A549 (cell line): ENCODE measurements around the gene INVS. TPM values are rescaled to one million over a fixed set of nuclear protein-coding genes. Genes with fewer than 3 reads are reported as not detected.

Experiments used
- ATAC-seq, 2 experiments: fragments of 200-7000 bp in 1 of 2; fragments of >200 bp in 1 of 2; cut with Nextera tagmentation in 1 of 2; cut with Tn5 transposase in 1 of 2; 3 replicates each; pipeline versions ENCODE4 v1.8.0 to v1.9.1; 2018 to 2020; ENCODE audit warnings: mild to moderate bottlenecking in 1 of 2, moderate library complexity in 1 of 2
- CTCF ChIA-PET: fragments of 300-600 bp; sonication (Branson Sonifier 250); formaldehyde crosslinking; extraction: SDS; loops from one replicate; lab custom pipeline; 2021; ENCODE audit warnings: antibody characterized with exemption, inconsistent platforms; lab: Yijun Ruan, JAX
- POLR2A ChIA-PET: fragments of 350-600 bp; formaldehyde crosslinking; extraction: SDS; loops from one replicate; lab custom pipeline; 2021; ENCODE audit warnings: antibody characterized with exemption, inconsistent platforms; lab: Yijun Ruan, JAX
- DNase-seq, 2 experiments: peaks; one replicate each; pipeline versions ENCODE4 v3.0.0 to v3.0.0-alpha.2; 2011 to 2016; ENCODE audit warnings: low read depth in 1 of 2, low spot score in 1 of 2
- FAIRE-seq: peaks from 2 replicates; lab custom pipeline; 2011; peaks lifted over from hg19 to GRCh38; lab: Jason Lieb, UNC
- H3K27ac ChIP-seq, 2 experiments: fragments of >200 bp; sonication (Bioruptor Twin); formaldehyde crosslinking; 3 replicates each; pipeline ENCODE4 v1.5.1; 2016 to 2017
- H3K4me1 ChIP-seq: fragments of >200 bp; sonication (Bioruptor Twin); formaldehyde crosslinking; 3 replicates; pipeline ENCODE4 v1.6.1; 2016
- H3K4me2 ChIP-seq: fragments of >200 bp; sonication (Bioruptor Twin); formaldehyde crosslinking; 3 replicates; pipeline ENCODE4 v1.6.1; 2016
- H3K4me3 ChIP-seq: fragments of >200 bp; sonication (Bioruptor Twin); formaldehyde crosslinking; 3 replicates; pipeline ENCODE4 v1.5.1; 2016
- H3K9me3 ChIP-seq: fragments of >200 bp; sonication (Bioruptor Twin); formaldehyde crosslinking; 3 replicates; pipeline ENCODE4 v1.6.1; 2016
- CBX8 ChIP-seq: fragments of 200-600 bp; sonication (generic); IDR thresholded peaks from 2 replicates; pipeline ENCODE4 v1.6.1; 2016
- CHD4 ChIP-seq: fragments of 200-600 bp; sonication (generic); IDR thresholded peaks from 2 replicates; pipeline ENCODE4 v1.6.1; 2016; ENCODE audit warnings: antibody characterized with exemption, mild to moderate bottlenecking, borderline replicate concordance
- CTCF ChIP-seq: fragments of >200 bp; sonication (Bioruptor Twin); formaldehyde crosslinking; IDR thresholded peaks from 3 replicates; pipeline ENCODE4 v1.5.1; 2016
- FOSL2 ChIP-seq, 2 experiments: fragments of 450-650 bp in 1 of 2; fragments of >200 bp in 1 of 2; sonication (Bioruptor Twin) in 1 of 2; formaldehyde crosslinking; IDR thresholded peaks; 2 replicates each; pipeline versions ENCODE4 v1.5.0 to v1.6.1; 2016 to 2020; ENCODE audit warnings: mild to moderate bottlenecking in 1 of 2, moderate library complexity in 1 of 2
- FOXS1 ChIP-seq: fragments of 250-450 bp; sonication (Bioruptor Pico); IDR thresholded peaks from 2 replicates; pipeline ENCODE4 v1.5.0; 2020; ENCODE audit warnings: mild to moderate bottlenecking, moderate library complexity
- HEYL ChIP-seq: fragments of 250-450 bp; sonication (Bioruptor Pico); IDR thresholded peaks from 2 replicates; pipeline ENCODE4 v1.8.0; 2021; ENCODE audit warnings: mild to moderate bottlenecking, moderate library complexity
- HOXB13 ChIP-seq: fragments of 250-450 bp; sonication (Bioruptor Pico); IDR thresholded peaks from 2 replicates; pipeline ENCODE4 v1.5.0; 2020; ENCODE audit warnings: low read depth, mild to moderate bottlenecking, moderate library complexity
- HOXB5 ChIP-seq: fragments of 250-450 bp; sonication (Bioruptor Pico); IDR thresholded peaks from 2 replicates; pipeline ENCODE4 v1.5.0; 2020; ENCODE audit warnings: mild to moderate bottlenecking, moderate library complexity
- JUN ChIP-seq, 2 experiments: fragments of >200 bp; sonication (Bioruptor Twin); formaldehyde crosslinking; IDR thresholded peaks; 2 replicates in 1 of 2; 3 replicates in 1 of 2; pipeline ENCODE4 v1.6.1; 2016 to 2017
- JUNB ChIP-seq: fragments of >200 bp; sonication (Bioruptor Twin); formaldehyde crosslinking; IDR thresholded peaks from 2 replicates; pipeline ENCODE4 v1.6.1; 2016
- KDM1A ChIP-seq: fragments of 200-600 bp; sonication (generic); IDR thresholded peaks from 2 replicates; pipeline ENCODE4 v1.6.1; 2016; ENCODE audit warnings: low read depth, mild to moderate bottlenecking
- KDM5A ChIP-seq: fragments of 200-600 bp; sonication (generic); IDR thresholded peaks from 2 replicates; pipeline ENCODE4 v1.6.1; 2016; ENCODE audit warnings: antibody characterized with exemption, mild to moderate bottlenecking
- NFE2L2 ChIP-seq: fragments of 150-350 bp; conservative IDR thresholded peaks from 2 replicates; pipeline ENCODE4 v1.6.1; 2014; ENCODE audit warnings: low read length
- RAD21 ChIP-seq, 2 experiments: fragments of >200 bp in 1 of 2; sonication (Bioruptor Twin) in 1 of 2; formaldehyde crosslinking in 1 of 2; IDR thresholded peaks in 1 of 2; conservative IDR thresholded peaks in 1 of 2; 2 replicates in 1 of 2; 3 replicates in 1 of 2; pipeline ENCODE4 v1.6.1; 2012 to 2018; ENCODE audit warnings: inconsistent platforms in 1 of 2
- RARB ChIP-seq: fragments of 250-450 bp; sonication (Bioruptor Pico); IDR thresholded peaks from 2 replicates; pipeline ENCODE4 v1.8.0; 2021; ENCODE audit warnings: mild to moderate bottlenecking, moderate library complexity
- RFX5 ChIP-seq: fragments of 450-650 bp; IDR thresholded peaks from 2 replicates; pipeline ENCODE4 v1.7.1; 2014; ENCODE audit warnings: antibody characterized with exemption, mild to moderate bottlenecking, moderate library complexity
- SMC3 ChIP-seq: fragments of >200 bp; sonication (Bioruptor Twin); formaldehyde crosslinking; IDR thresholded peaks from 3 replicates; pipeline ENCODE4 v1.6.1; 2018; ENCODE audit warnings: inconsistent platforms
- TFCP2L1 ChIP-seq: fragments of 250-450 bp; sonication (Bioruptor Pico); IDR thresholded peaks from 2 replicates; pipeline ENCODE4 v1.5.0; 2021; ENCODE audit warnings: mild to moderate bottlenecking
- ZNF302 ChIP-seq: fragments of 250-450 bp; sonication (Bioruptor Pico); IDR thresholded peaks from 2 replicates; pipeline ENCODE4 v1.9.0; 2021; ENCODE audit warnings: inconsistent platforms, mild to moderate bottlenecking, moderate library complexity
- WGBS: methylation state at CpG from one replicate; pipeline ENCODE4 v1.1.6; 2017; ENCODE audit errors: missing lambda C conversion rate; 5-methylcytosine and 5-hydroxymethylcytosine counted together
- polyA plus RNA-seq, 4 experiments: library from polyadenylated mRNA; depleted of rRNA in 3 of 4; stranded (reverse); fragments of >200 nt; fragmentation: RNase III in 1 of 4; extraction: RNeasy Plus Mini Kit Qiagen cat#74134 plus additional on column Dnase treatment in 1 of 4; gene quantifications; 2 replicates in 3 of 4; 3 replicates in 1 of 4; pipeline ENCODE4 v1.2.3, GENCODE V29; 2011 to 2017
- TF ChIP-seq, protein P1 (sequence below): fragments of 200-600 bp; sonication (generic); IDR thresholded peaks from 2 replicates; pipeline ENCODE4 v1.6.1; 2016; ENCODE audit warnings: antibody characterized with exemption, mild to moderate bottlenecking, moderate library complexity
- TF ChIP-seq, protein P2 (sequence below): fragments of 450-650 bp; IDR thresholded peaks from 2 replicates; pipeline ENCODE4 v1.6.1; 2014; ENCODE audit warnings: antibody characterized with exemption
- TF ChIP-seq, protein P3 (sequence below): IDR thresholded peaks from 2 replicates; pipeline ENCODE4 v1.6.1; 2012
- TF ChIP-seq, protein P4 (sequence below): fragments of 150-350 bp; IDR thresholded peaks from 2 replicates; pipeline ENCODE4 v1.6.1; 2014; ENCODE audit warnings: low read depth, mild to moderate bottlenecking, low read length

Gene INVS
- polyA plus RNA-seq, 2 of the 4 experiments (the other 2 are of a cell fraction) = 11.9 to 30.6 TPM

GRCh38 chr9:100317706-100318105 is 218.7 kb downstream of the INVS start:
- no peak for DNase-seq
- ATAC-seq = no peak
- Histone ChIP-seq H3K27ac (no peak overlapping the region), H3K4me2 (no peak overlapping the region), H3K4me3 (no peak overlapping the region), H3K9me3 (peaks cover 9% of the 10 kb centered on the region), H3K4me1 (no peaks in the 10 kb centered on the region)
- peak; percentile 39 for FAIRE-seq
- TF ChIP-seq ZNF302 (CRISPR knock-in tag) (no peak), JUNB (no peak), NFE2L2 (no peak), CHD4 (no peak), RARB (CRISPR knock-in tag) (no peak), RFX5 (no peak), HOXB5 (CRISPR knock-in tag) (no peak), HOXB13 (CRISPR knock-in tag) (no peak), JUN (IDR thresholded peaks at IDR 0.05) (no peak), KDM1A (no peak), SMC3 (no peak), HEYL (CRISPR knock-in tag) (no peak), CBX8 (no peak), KDM5A (no peak), TFCP2L1 (CRISPR knock-in tag) (no peak), FOXS1 (no peak)
- TF ChIP-seq, protein P1, sequence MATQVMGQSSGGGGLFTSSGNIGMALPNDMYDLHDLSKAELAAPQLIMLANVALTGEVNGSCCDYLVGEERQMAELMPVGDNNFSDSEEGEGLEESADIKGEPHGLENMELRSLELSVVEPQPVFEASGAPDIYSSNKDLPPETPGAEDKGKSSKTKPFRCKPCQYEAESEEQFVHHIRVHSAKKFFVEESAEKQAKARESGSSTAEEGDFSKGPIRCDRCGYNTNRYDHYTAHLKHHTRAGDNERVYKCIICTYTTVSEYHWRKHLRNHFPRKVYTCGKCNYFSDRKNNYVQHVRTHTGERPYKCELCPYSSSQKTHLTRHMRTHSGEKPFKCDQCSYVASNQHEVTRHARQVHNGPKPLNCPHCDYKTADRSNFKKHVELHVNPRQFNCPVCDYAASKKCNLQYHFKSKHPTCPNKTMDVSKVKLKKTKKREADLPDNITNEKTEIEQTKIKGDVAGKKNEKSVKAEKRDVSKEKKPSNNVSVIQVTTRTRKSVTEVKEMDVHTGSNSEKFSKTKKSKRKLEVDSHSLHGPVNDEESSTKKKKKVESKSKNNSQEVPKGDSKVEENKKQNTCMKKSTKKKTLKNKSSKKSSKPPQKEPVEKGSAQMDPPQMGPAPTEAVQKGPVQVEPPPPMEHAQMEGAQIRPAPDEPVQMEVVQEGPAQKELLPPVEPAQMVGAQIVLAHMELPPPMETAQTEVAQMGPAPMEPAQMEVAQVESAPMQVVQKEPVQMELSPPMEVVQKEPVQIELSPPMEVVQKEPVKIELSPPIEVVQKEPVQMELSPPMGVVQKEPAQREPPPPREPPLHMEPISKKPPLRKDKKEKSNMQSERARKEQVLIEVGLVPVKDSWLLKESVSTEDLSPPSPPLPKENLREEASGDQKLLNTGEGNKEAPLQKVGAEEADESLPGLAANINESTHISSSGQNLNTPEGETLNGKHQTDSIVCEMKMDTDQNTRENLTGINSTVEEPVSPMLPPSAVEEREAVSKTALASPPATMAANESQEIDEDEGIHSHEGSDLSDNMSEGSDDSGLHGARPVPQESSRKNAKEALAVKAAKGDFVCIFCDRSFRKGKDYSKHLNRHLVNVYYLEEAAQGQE = no peak
- TF ChIP-seq, protein P2, sequence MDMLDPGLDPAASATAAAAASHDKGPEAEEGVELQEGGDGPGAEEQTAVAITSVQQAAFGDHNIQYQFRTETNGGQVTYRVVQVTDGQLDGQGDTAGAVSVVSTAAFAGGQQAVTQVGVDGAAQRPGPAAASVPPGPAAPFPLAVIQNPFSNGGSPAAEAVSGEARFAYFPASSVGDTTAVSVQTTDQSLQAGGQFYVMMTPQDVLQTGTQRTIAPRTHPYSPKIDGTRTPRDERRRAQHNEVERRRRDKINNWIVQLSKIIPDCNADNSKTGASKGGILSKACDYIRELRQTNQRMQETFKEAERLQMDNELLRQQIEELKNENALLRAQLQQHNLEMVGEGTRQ = no peak
- TF ChIP-seq, protein P3, sequence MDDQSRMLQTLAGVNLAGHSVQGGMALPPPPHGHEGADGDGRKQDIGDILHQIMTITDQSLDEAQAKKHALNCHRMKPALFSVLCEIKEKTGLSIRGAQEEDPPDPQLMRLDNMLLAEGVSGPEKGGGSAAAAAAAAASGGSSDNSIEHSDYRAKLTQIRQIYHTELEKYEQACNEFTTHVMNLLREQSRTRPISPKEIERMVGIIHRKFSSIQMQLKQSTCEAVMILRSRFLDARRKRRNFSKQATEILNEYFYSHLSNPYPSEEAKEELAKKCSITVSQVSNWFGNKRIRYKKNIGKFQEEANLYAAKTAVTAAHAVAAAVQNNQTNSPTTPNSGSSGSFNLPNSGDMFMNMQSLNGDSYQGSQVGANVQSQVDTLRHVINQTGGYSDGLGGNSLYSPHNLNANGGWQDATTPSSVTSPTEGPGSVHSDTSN = no peak
- TF ChIP-seq, protein P4, sequence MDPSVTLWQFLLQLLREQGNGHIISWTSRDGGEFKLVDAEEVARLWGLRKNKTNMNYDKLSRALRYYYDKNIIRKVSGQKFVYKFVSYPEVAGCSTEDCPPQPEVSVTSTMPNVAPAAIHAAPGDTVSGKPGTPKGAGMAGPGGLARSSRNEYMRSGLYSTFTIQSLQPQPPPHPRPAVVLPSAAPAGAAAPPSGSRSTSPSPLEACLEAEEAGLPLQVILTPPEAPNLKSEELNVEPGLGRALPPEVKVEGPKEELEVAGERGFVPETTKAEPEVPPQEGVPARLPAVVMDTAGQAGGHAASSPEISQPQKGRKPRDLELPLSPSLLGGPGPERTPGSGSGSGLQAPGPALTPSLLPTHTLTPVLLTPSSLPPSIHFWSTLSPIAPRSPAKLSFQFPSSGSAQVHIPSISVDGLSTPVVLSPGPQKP = no peak
- ChIA-PET CTCF (no interaction called here), POLR2A (no interaction called here)
- WGBS = 58% methylated on average over 1 of the region's 1 CpG

DNA sequence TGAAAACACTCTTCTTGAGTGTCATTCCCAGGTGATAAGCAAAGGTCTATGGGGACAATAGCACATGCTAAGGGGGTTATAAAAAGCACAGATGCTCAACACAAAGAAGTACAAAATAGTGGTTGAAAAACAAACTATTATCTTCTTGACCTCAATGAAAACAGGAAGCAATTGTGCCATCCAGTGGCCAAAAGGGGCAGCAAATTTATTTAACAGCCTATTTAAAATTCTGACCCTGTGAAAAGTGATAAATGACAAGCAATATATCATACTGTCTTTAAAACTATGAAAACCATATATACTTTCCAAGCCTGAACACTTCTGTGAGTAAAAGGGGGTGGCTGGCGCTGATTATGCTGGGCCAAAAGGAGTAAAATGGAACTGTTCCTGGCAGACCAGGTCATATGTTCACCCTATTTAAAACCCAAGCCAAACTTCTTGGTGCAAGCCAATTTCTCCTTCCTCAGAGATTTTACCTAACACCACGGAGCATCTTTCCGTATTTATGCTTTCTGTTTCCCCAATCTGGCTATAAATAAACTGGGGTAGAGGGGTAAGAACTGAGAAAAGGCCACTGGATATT is 224.0 kb downstream of the INVS start:
- no peak overlapping the region for H3K4me3 ChIP-seq
- H3K27ac ChIP-seq = no peak overlapping the region
- no peaks in the 10 kb centered on the region for H3K9me3 ChIP-seq
- WGBS = 7% methylated on average over 3 of the region's 3 CpGs
- CTCF ChIA-PET = interaction anchor here (0.6 to 3.9 kb wide), 21 partner anchors 10 to 1138 kb away, joined by 3 to 31 read pairs (median 4); partner anchors contain the start of gene MSANTD3
- no peak for TF ChIP-seq FOSL2 (IDR thresholded peaks at IDR 0.05)
- TF ChIP-seq FOSL2 (CRISPR knock-in tag; IDR thresholded peaks at IDR 0.05) = no peak
- TF ChIP-seq RAD21 (conservative IDR thresholded peaks at IDR 0.05 in 1 of 2, IDR thresholded peaks at IDR 0.05 in 1 of 2) = peak; percentile 47 to 58
- peak; percentile 69 for TF ChIP-seq SMC3
- peak; percentile 72 for TF ChIP-seq CTCF
- TF ChIP-seq, all 56 proteins: peak for 3
- ATAC-seq = peak; percentile 65 to 71; a peak in 5 of 6 replicates
- no peak for FAIRE-seq
- Histone ChIP-seq H3K4me1 (no peaks in the 10 kb centered on the region), H3K4me2 (no peak overlapping the region)
- POLR2A ChIA-PET = no interaction called here
- peak; percentile 18 to 52 for DNase-seq
